ENCODE data around the gene RAPGEF1. TPM values are rescaled to one million over a fixed set of nuclear protein-coding genes. Genes with fewer than 3 reads are reported as not detected.
A peak's percentile ranks its signal among the peaks of the same experiment; 100 is the strongest.

The RAPGEF1 gene
- total and polyA plus RNA-seq, 2 experiments from 2014 or later: 9.9 to 82.8 TPM

- no peaks in the 10 kb centered on the region for H3K9me3 Mint-ChIP-seq
- Histone ChIP-seq H2AFZ (no peak overlapping the region), H3K27ac (ENCODE audit: low read depth) (no peak overlapping the region), H3K4me2 (no peak overlapping the region), H4K20me1 (replicated peaks; ENCODE audit: insufficient read depth) (no peaks in the 10 kb centered on the region), H3K79me2 (replicated peaks; ENCODE audit: insufficient read depth) (no peaks in the 10 kb centered on the region), H3K4me3 (no peak overlapping the region), H3F3A (replicated peaks; ENCODE audit: low read depth) (no peaks in the 10 kb centered on the region), H3K27me3 (ENCODE audit: insufficient read depth) (no peaks in the 10 kb centered on the region), H3K4me1 (ENCODE audit: insufficient read depth) (no peaks in the 10 kb centered on the region), H3K36me3 (ENCODE audit: insufficient read depth) (no peaks in the 10 kb centered on the region), H3K9me2 (ENCODE audit: insufficient read depth) (no peaks in the 10 kb centered on the region)
- ATAC-seq (peak; percentile 58), DNase-seq (ENCODE audit: low spot score) (peak; percentile 74)
- no peak overlapping the region for H3K27ac Mint-ChIP-seq
- H3K27me3 Mint-ChIP-seq (ENCODE audit: insufficient read depth, low read depth, poor library complexity): peaks cover 6% of the 10 kb centered on the region
- H3K4me1 Mint-ChIP-seq: no peaks in the 10 kb centered on the region
- no peaks in the 10 kb centered on the region for H3K36me3 Mint-ChIP-seq (ENCODE audit: low read depth)
- H3K4me3 Mint-ChIP-seq: no peak overlapping the region
- TF ChIP-seq ETS1 (IDR thresholded peaks at IDR 0.05): no peak
- peak; percentile 81 to 83 for TF ChIP-seq CTCF (conservative IDR thresholded peaks at IDR 0.05; ENCODE audit: low read depth in 2 of 2)
Measured at GRCh38 chr9:131747352-131747751, 7.5 kb upstream of the RAPGEF1 start.

GRCh38 chr9:131745610-131746009, 5.7 kb upstream of the RAPGEF1 start:
- DNase-seq (ENCODE audit: low spot score) (no peak), ATAC-seq (no peak)
- Histone ChIP-seq H2AFZ (no peak overlapping the region), H3F3A (replicated peaks; ENCODE audit: low read depth) (no peaks in the 10 kb centered on the region), H3K27ac (ENCODE audit: low read depth) (no peak overlapping the region), H3K9me2 (ENCODE audit: insufficient read depth) (no peaks in the 10 kb centered on the region), H3K36me3 (ENCODE audit: insufficient read depth) (no peaks in the 10 kb centered on the region), H3K4me3 (no peak overlapping the region), H3K4me1 (ENCODE audit: insufficient read depth) (no peaks in the 10 kb centered on the region), H4K20me1 (replicated peaks; ENCODE audit: insufficient read depth) (no peaks in the 10 kb centered on the region), H3K79me2 (replicated peaks; ENCODE audit: insufficient read depth) (no peaks in the 10 kb centered on the region), H3K4me2 (no peak overlapping the region), H3K27me3 (ENCODE audit: insufficient read depth) (no peaks in the 10 kb centered on the region)
- Mint-ChIP-seq H3K9me3 (no peaks in the 10 kb centered on the region), H3K4me1 (no peaks in the 10 kb centered on the region), H3K36me3 (ENCODE audit: low read depth) (no peaks in the 10 kb centered on the region; the same call in 2 of the 3 replicates), H3K4me3 (no peak overlapping the region), H3K27me3 (ENCODE audit: insufficient read depth, low read depth, poor library complexity) (peaks cover 6% of the 10 kb centered on the region), H3K27ac (no peak overlapping the region)
- no peak for TF ChIP-seq JUNB (IDR thresholded peaks at IDR 0.05; ENCODE audit: unreplicated experiment)
- TF ChIP-seq NANOG (IDR thresholded peaks at IDR 0.05; ENCODE audit: borderline replicate concordance): no peak
- no peak for TF ChIP-seq ZNF331 (CRISPR knock-in tag; IDR thresholded peaks at IDR 0.05; ENCODE audit: low read depth)
- TF ChIP-seq POLR2AphosphoS5 (IDR thresholded peaks at IDR 0.05; ENCODE audit: low read depth): no peak
- no peak for TF ChIP-seq REST (IDR thresholded peaks at IDR 0.05; ENCODE audit: unreplicated experiment)
- no peak for TF ChIP-seq ETS1 (IDR thresholded peaks at IDR 0.05)
- no peak for TF ChIP-seq ZNF114 (CRISPR knock-in tag; IDR thresholded peaks at IDR 0.05)
- TF ChIP-seq STAT1 (IDR thresholded peaks at IDR 0.05; ENCODE audit: unreplicated experiment): no peak
- TF ChIP-seq CTCF (conservative IDR thresholded peaks at IDR 0.05; ENCODE audit: low read depth in 2 of 2): no peak
- no peak for TF ChIP-seq CREB1 (CRISPR knock-in tag; IDR thresholded peaks at IDR 0.05; ENCODE audit: low read depth)
- TF ChIP-seq EZH2 (IDR thresholded peaks at IDR 0.05; ENCODE audit: low read depth, unreplicated experiment): no peak
- TF ChIP-seq EZH2phosphoT487 (IDR thresholded peaks at IDR 0.05; ENCODE audit: unreplicated experiment): no peak
